HL-60 (cell line): ENCODE data around the gene KRT86.
"Not testable (repeated sequence)": the region's sequence is repeated elsewhere in the genome, so short reads cannot be mapped to it uniquely, and the experiment has no call there.

Experiments
- DNase-seq, 2 experiments: peaks; one replicate each; pipeline ENCODE4 v3.0.0-alpha.2; 2010 to 2020; ENCODE audit warnings: low read depth in 1 of 2, low spot score in 1 of 2
- H3K27ac ChIP-seq: fragments of 250-450 bp; sonication (Bioruptor Pico); replicated peaks from 2 replicates; pipeline ENCODE4 v1.5.1; 2020; ENCODE audit warnings: mild to moderate bottlenecking, moderate library complexity
- H3K27me3 ChIP-seq: fragments of 250-450 bp; sonication (Bioruptor Pico); 2 replicates; pipeline ENCODE4 v1.5.1; 2021; ENCODE audit warnings: mild to moderate bottlenecking, moderate library complexity; ENCODE audit not compliant: insufficient read depth, poor library complexity, severe bottlenecking
- H3K4me3 ChIP-seq: replicated peaks from 2 replicates; pipeline ENCODE4 v1.5.1; 2011; ENCODE audit warnings: mild to moderate bottlenecking, control low read depth, low read length; ENCODE audit not compliant: insufficient read depth
- CTCF ChIP-seq: IDR thresholded peaks from one replicate; pipeline ENCODE4 v1.5.1; 2011; ENCODE audit warnings: low read length, control low read depth, inconsistent platforms; ENCODE audit not compliant: insufficient read depth
- GABPA ChIP-seq: IDR thresholded peaks from 2 replicates; pipeline ENCODE4 v1.6.1; 2012; ENCODE audit warnings: low read depth
- POLR2AphosphoS5 ChIP-seq: IDR thresholded peaks from 2 replicates; pipeline ENCODE4 v1.6.1; 2012; ENCODE audit warnings: low read depth
- REST ChIP-seq: IDR thresholded peaks from 2 replicates; pipeline ENCODE4 v1.6.1; 2012; ENCODE audit warnings: low read depth; ENCODE audit not compliant: insufficient replicate concordance
- SPI1 ChIP-seq: IDR thresholded peaks from 2 replicates; pipeline ENCODE4 v1.6.1; 2012; ENCODE audit warnings: low read depth, mild to moderate bottlenecking, borderline replicate concordance

The KRT86 gene

GRCh38 chr12:52342781-52343490 is 68.5 kb downstream of the KRT86 start:
- no peak overlapping the region for H3K4me3 ChIP-seq
- H3K27me3 ChIP-seq = peaks cover 3% of the 10 kb centered on the region
- TF ChIP-seq GABPA (no peak), REST (no peak), SPI1 (no peak), POLR2AphosphoS5 (no peak), CTCF (no peak)
- DNase-seq = no peak
- no peak overlapping the region for H3K27ac ChIP-seq

GRCh38 chr12:52343550-52343949 is 69.1 kb downstream of the KRT86 start:
- no peak for DNase-seq
- Histone ChIP-seq H3K27ac (no peak overlapping the region), H3K4me3 (no peak overlapping the region), H3K27me3 (peaks cover 3% of the 10 kb centered on the region)
- TF ChIP-seq POLR2AphosphoS5 (no peak), CTCF (no peak), REST (no peak), GABPA (no peak), SPI1 (no peak)

GRCh38 chr12:52344111-52344510 is 69.7 kb downstream of the KRT86 start:
- Histone ChIP-seq H3K27ac (no peak overlapping the region), H3K4me3 (no peak overlapping the region), H3K27me3 (no peaks in the 10 kb centered on the region)
- no peak for DNase-seq
- TF ChIP-seq REST (no peak), POLR2AphosphoS5 (no peak), CTCF (no peak), SPI1 (no peak), GABPA (no peak)

GRCh38 chr12:52345041-52345440 is 70.6 kb downstream of the KRT86 start:
- H3K27ac ChIP-seq, DNase-seq, H3K4me3 ChIP-seq, H3K27me3 ChIP-seq: not testable (repeated sequence)
